ENCODE results near the gene HDAC10. TPM values are rescaled to one million over a fixed set of nuclear protein-coding genes. Genes with fewer than 3 reads are reported as not detected.

The HDAC10 gene
- total RNA-seq, 4 donors from 2014 or later: 10.2 to 19.5 (median 17.4) TPM

DNA sequence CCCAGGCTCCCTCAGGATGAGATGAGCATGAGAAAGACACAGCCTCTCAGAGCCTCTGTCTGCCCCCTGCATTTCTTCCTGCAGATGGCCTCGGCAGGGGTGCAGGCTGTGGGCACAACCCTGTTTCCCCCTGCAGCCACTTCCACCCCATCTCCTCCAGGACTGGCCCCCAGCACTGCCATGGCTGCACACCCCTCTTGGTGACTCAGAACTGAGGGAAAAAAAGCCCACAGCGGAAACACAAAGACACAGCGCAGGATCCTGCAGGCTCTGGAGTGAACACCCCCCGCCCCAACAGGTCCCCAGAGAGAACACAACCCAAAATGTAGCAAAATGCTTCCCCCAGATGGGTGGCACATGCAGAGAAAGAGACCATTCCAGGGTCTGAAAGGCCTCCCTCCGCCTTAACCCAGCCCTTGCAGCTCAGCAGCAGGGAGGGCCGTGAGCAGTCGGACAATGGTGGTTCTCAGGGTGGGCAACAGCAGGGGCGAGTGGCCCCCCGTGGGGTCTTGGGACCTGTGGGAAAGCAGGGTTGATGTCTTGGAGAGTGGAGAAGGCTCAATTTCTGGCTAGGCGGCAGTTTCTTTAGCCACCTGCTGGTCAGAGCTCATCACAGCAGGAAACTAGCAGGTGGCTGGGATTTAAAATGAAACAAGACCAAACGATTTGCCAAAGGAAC is 14.2 kb downstream of the HDAC10 start:
- TF ChIP-seq EP300 (IDR thresholded peaks at IDR 0.05) (no peak), POLR2AphosphoS5 (IDR thresholded peaks at IDR 0.05) (no peak)
- TF ChIP-seq, protein P1, sequence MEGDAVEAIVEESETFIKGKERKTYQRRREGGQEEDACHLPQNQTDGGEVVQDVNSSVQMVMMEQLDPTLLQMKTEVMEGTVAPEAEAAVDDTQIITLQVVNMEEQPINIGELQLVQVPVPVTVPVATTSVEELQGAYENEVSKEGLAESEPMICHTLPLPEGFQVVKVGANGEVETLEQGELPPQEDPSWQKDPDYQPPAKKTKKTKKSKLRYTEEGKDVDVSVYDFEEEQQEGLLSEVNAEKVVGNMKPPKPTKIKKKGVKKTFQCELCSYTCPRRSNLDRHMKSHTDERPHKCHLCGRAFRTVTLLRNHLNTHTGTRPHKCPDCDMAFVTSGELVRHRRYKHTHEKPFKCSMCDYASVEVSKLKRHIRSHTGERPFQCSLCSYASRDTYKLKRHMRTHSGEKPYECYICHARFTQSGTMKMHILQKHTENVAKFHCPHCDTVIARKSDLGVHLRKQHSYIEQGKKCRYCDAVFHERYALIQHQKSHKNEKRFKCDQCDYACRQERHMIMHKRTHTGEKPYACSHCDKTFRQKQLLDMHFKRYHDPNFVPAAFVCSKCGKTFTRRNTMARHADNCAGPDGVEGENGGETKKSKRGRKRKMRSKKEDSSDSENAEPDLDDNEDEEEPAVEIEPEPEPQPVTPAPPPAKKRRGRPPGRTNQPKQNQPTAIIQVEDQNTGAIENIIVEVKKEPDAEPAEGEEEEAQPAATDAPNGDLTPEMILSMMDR (IDR thresholded peaks at IDR 0.05): peak in 1 of 3 experiments; percentile 9
- Histone ChIP-seq H3K36me3 (peaks cover 14 to 70% (median 54%) of the 10 kb centered on the region in 4 donors), H3K4me3 (no peak overlapping the region), H3K4me1 (peaks cover 15 to 23% (median 16%) of the 10 kb centered on the region in 4 donors), H3K27ac (replicated peaks in 1 of 4) (no peak overlapping the region), H3K27me3 (no peaks in the 10 kb centered on the region), H3K9me3 (no peaks in the 10 kb centered on the region)
- WGBS: 75% methylated on average over 10 of the region's 11 CpGs
- intact Hi-C loops (cut with DNase I): no loop called here
- DNase-seq (ENCODE audit: extremely low spot score): no peak

DNA sequence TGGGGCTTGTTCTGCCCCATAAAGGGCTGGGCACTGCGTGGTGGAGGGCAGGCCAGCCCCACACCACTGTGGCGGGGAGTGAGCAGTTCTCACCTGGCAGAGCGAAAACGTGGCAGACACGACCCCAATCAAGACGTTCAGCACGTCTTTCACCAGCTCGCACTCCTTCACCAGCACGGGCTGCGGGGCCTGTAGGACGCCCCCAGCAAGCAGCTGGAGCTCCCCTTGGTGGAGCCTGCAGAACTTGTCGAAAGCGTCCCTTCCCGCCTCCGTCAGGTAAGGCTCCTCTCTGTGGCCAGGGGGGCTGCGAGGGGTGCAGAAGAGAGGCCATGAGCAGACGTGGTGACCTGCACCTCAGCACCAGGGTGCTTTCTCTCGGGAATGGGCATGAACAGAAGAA is 17.8 kb downstream of the HDAC10 start:
- Histone ChIP-seq H3K9me3 (no peaks in the 10 kb centered on the region), H3K4me3 (no peak overlapping the region), H3K27ac (replicated peaks in 1 of 4) (no peak overlapping the region), H3K27me3 (no peaks in the 10 kb centered on the region), H3K36me3 (peaks cover 29 to 75% (median 56%) of the 10 kb centered on the region in 4 donors), H3K4me1 (no peaks in the 10 kb centered on the region)
- no peak for DNase-seq (ENCODE audit: extremely low spot score)
- TF ChIP-seq, protein P1 (IDR thresholded peaks at IDR 0.05): no peak
- no peak for TF ChIP-seq POLR2AphosphoS5 (IDR thresholded peaks at IDR 0.05)
- no peak for TF ChIP-seq POLR2A (IDR thresholded peaks at IDR 0.05; ENCODE audit: low read depth)
- TF ChIP-seq EP300 (IDR thresholded peaks at IDR 0.05): no peak
- intact Hi-C loops (cut with DNase I): no loop called here
- 94% methylated on average over 13 of the region's 18 CpGs for WGBS

DNA sequence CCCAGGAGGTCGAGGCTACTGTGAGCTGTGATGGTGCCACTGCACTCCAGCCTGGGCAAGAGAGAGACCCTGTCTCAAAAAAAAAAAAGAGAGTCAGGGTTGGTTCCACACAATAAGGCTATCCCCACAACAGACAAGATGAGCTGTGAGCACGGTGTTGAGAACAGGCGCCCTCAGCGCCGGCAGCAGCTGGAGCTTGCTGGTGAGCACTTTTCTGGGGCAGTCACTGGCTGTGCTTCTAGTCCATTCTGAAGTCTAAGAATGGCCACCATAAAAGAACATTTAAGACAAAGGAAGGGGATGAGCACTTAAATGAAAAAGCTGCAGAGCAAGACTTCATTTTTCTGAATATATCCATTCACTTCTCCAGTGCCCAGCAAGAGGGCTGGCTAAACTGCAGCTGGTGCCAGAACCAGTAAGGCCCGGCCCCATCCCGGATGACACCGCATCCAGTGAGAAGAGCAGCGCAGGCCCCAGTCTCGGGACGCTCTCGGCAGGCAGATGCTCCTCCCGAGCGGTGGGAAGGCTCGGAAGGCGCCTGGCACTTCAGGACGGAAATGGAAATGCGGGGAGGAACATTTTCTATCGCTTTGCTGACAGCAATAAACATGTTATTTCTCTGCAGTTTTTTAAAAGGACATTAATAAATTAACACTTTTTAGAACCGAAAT is 18.4 kb downstream of the HDAC10 start:
- 91% methylated on average over 20 of the region's 20 CpGs for WGBS

DNA sequence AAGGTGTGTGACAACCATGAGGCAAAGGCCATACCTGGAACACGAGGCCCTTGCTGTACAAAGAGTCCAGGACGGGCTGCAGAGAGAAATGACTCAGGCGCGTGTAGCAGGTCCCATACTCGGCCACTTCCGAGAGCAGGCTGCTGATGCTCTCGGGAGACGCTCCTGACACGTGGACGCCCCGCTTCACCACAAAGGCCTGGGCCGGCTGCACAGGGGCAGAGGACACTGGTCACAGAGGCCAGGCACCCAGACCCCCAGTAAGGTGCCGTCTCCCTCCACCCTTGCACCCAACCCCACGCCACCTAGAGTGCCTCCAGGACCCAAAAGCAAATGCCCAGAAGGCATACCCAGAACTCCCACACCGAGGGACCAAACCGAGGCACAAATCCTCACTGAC is 21.7 kb downstream of the HDAC10 start:
- no peak overlapping the region for H3K4me3 ChIP-seq
- peaks cover 35 to 89% (median 78%) of the 10 kb centered on the region in 4 donors for H3K36me3 ChIP-seq
- no peaks in the 10 kb centered on the region for H3K4me1 ChIP-seq
- intact Hi-C loops (cut with DNase I): no loop called here
- TF ChIP-seq POLR2AphosphoS5 (IDR thresholded peaks at IDR 0.05) (no peak), EP300 (IDR thresholded peaks at IDR 0.05) (no peak), POLR2A (IDR thresholded peaks at IDR 0.05; ENCODE audit: low read depth) (no peak)
- TF ChIP-seq, protein P1 (IDR thresholded peaks at IDR 0.05): no peak
- no peak overlapping the region for H3K27ac ChIP-seq (replicated peaks in 1 of 4)
- H3K9me3 ChIP-seq: no peaks in the 10 kb centered on the region
- WGBS: 93% methylated on average over 16 of the region's 16 CpGs
- no peaks in the 10 kb centered on the region for H3K27me3 ChIP-seq
- no peak for DNase-seq (ENCODE audit: extremely low spot score)

More for the DNA sequence above, 18.4 kb downstream of the HDAC10 start:
- no peak for DNase-seq (ENCODE audit: extremely low spot score)
- Histone ChIP-seq H3K9me3 (no peaks in the 10 kb centered on the region), H3K27ac (replicated peaks in 1 of 4) (no peak overlapping the region), H3K4me1 (no peaks in the 10 kb centered on the region), H3K27me3 (no peaks in the 10 kb centered on the region), H3K36me3 (peaks cover 24 to 75% (median 59%) of the 10 kb centered on the region in 4 donors), H3K4me3 (no peak overlapping the region)
- intact Hi-C loops (cut with DNase I): no loop called here
- no peak for TF ChIP-seq POLR2A (IDR thresholded peaks at IDR 0.05; ENCODE audit: low read depth)
- TF ChIP-seq POLR2AphosphoS5 (IDR thresholded peaks at IDR 0.05): no peak
- TF ChIP-seq EP300 (IDR thresholded peaks at IDR 0.05): no peak
- TF ChIP-seq, protein P1 (IDR thresholded peaks at IDR 0.05): no peak
